Psoas muscle (tissue), 8 donors: Measurements from ENCODE around the gene GALNT10. TPM values are rescaled to one million over a fixed set of nuclear protein-coding genes. Genes with fewer than 3 reads are reported as not detected.
A peak's percentile ranks its signal among the peaks of the same experiment; 100 is the strongest.

Experiments
- ATAC-seq, 4 donors: fragments of 200-7000 bp; cut with Tn5 transposase; one replicate each; pipeline ENCODE4 v1.9.1; 2020; ENCODE audit warnings: moderate library complexity in 3 of 4, mild to moderate bottlenecking in 2 of 4
- DNase-seq, 2 donors: peaks; one replicate each; pipeline ENCODE4 v3.0.0-alpha.2; 2020
- H3K27ac ChIP-seq: fragments of 200-600 bp; one replicate; pipeline ENCODE4 v1.8.0; 2022
- H3K27me3 ChIP-seq, 3 donors: fragments of 200-600 bp in 1 of 3; one replicate each; pipeline versions ENCODE4 v1.6.1 to v1.8.0; 2013 to 2022; ENCODE audit warnings: low read length in 2 of 3, mild to moderate bottlenecking in 2 of 3, moderate library complexity in 1 of 3; ENCODE audit not compliant: insufficient read depth in 3 of 3
- H3K36me3 ChIP-seq, 2 donors: fragments of 200-600 bp in 1 of 2; one replicate each; pipeline versions ENCODE4 v1.6.1 to v1.8.0; 2013 to 2022; ENCODE audit warnings: low read depth in 1 of 2, mild to moderate bottlenecking in 1 of 2, moderate library complexity in 1 of 2; ENCODE audit not compliant: insufficient read depth in 1 of 2
- H3K4me1 ChIP-seq: fragments of 200-600 bp; one replicate; pipeline ENCODE4 v1.8.0; 2022
- H3K4me3 ChIP-seq: fragments of 200-600 bp; one replicate; pipeline ENCODE4 v1.8.0; 2022; ENCODE audit warnings: mild to moderate bottlenecking
- H3K9me3 ChIP-seq: fragments of 200-600 bp; one replicate; pipeline ENCODE4 v1.8.0; 2022
- WGBS, 3 donors: extraction: QIAGEN DNeasy Blood & Tissue Kit; methylation state at CpG; one replicate each; pipeline versions ENCODE4 v1.1.6 to v1.1.7; 2013; 5-methylcytosine and 5-hydroxymethylcytosine counted together
- intact Hi-C, 2 donors: fragments of 100-400 bp; cut with DNase I; formaldehyde crosslinking; loops; one replicate each; pipeline versions ENCODE4 v1.11.0 to v1.14.2; 2022
- polyA plus RNA-seq, 3 donors: library from polyadenylated mRNA; stranded (reverse); fragments of 200-250 nt; gene quantifications; one replicate each; pipeline ENCODE4 v1.2.3, GENCODE V29; 2013
- total RNA-seq, 4 donors: library from RNA; stranded (reverse); fragmentation: NEBNext Ultra II Directional in 2 of 4; extraction: Animal tissue kit (Norgen Biotek cat#: 25700) in 2 of 4; gene quantifications; one replicate each; pipeline versions ENCODE4 v1.2.1 to v1.2.4, GENCODE V29; 2021 to 2023
- TF ChIP-seq, protein P1 (sequence below): fragments of 200-600 bp; IDR thresholded peaks from one replicate; pipeline ENCODE4 v1.8.0; 2022; ENCODE audit warnings: antibody characterized with exemption
- donor health status: healthy with polysubstance abuse.
- donor health status: DM: no; HTN: no; CAD: no; lungs with moderate emphysema.
- donor health status: Bipolar disorder and iron deficiency.
- donor health status: healthy.
- donor health status: DM: yes; HTN: yes; CAD: no.
- donor health status: DM: no; HTN: no; CAD: no.
- donor health status: DM: no; HTN: no; CAD: no.
- donor health status: DM: yes; HTN: yes; CAD: no.

The GALNT10 gene
- total and polyA plus RNA-seq, 7 donors = 4.2 to 9.9 (median 6.8) TPM

DNA sequence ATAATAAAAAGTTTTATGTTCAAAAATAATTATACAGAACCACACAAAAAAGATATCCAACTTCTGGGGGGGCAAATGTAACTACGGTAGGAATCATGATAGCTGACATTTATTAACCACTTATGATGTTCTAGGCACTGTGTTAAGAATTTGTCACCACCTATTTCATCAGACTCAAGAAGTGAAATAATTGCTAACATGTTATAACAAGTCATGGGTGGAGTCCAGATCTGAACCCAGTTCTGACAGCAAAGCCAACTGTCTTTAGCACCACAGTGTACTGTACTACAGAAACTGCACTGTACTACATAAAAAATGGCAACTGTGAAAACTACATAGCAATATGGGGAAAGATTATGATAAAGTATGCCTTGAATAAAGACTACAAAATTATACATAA lies 252.3 kb downstream of the GALNT10 start:
- TF ChIP-seq, protein P1, sequence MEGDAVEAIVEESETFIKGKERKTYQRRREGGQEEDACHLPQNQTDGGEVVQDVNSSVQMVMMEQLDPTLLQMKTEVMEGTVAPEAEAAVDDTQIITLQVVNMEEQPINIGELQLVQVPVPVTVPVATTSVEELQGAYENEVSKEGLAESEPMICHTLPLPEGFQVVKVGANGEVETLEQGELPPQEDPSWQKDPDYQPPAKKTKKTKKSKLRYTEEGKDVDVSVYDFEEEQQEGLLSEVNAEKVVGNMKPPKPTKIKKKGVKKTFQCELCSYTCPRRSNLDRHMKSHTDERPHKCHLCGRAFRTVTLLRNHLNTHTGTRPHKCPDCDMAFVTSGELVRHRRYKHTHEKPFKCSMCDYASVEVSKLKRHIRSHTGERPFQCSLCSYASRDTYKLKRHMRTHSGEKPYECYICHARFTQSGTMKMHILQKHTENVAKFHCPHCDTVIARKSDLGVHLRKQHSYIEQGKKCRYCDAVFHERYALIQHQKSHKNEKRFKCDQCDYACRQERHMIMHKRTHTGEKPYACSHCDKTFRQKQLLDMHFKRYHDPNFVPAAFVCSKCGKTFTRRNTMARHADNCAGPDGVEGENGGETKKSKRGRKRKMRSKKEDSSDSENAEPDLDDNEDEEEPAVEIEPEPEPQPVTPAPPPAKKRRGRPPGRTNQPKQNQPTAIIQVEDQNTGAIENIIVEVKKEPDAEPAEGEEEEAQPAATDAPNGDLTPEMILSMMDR = no peak
- H3K36me3 ChIP-seq = peaks cover 0 to 47% of the 10 kb centered on the region in 2 donors
- no peak for ATAC-seq
- H3K4me1 ChIP-seq = peaks cover 18% of the 10 kb centered on the region
- H3K27me3 ChIP-seq = no peaks in the 10 kb centered on the region
- intact Hi-C loops = no loop called here
- no peaks in the 10 kb centered on the region for H3K9me3 ChIP-seq
- 92 to 99% (median 97%) methylated on average over 1 of the region's 1 CpG for WGBS, 3 donors
- no peak for DNase-seq
- H3K4me3 ChIP-seq = no peak overlapping the region
- H3K27ac ChIP-seq = no peak overlapping the region

DNA sequence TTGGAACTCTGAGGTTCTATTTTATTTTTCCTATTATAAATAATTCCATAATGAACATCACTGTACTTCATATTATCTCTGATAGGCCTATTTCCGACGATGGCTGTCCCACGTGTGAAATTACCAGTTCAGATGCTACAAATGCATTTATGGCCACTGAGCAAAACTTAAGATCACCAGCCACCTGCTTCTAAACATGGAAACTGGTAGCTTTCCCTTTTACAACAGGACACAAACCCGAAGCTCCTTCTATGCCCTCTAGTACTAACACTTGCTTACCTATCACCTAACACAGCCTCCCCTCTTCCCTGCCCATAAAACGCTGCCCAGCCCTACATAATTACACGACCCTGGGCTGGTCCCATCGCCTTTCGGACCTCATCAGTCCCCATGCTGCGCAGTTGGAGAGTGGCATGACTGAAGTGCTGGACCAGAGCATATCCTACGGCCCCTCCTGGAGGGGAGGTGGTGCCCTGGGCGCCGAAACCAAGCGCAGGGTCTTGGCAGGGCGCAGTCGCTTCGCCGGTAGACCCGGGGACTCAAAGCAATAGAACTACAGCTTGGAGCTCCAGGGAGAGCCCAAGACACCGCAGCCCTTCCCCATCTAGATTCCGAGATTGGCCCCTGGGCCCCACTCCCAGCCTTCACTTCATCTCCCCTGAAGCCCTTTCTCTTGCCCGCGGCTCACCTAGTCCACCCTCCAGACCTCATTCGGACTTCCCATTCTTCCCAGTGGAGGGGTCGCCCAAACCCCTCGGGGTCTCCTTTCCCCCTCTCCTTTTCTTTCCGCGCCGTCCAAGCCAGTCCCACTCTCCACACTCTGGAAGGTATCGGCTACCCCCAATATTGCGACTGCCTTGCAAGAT lies 254.3 kb downstream of the GALNT10 start:
- Histone ChIP-seq H3K27ac (peak overlapping the region; percentile 70), H3K4me3 (peak overlapping the region; percentile 95), H3K9me3 (no peaks in the 10 kb centered on the region), H3K27me3 (no peaks in the 10 kb centered on the region), H3K36me3 (peaks cover 0 to 29% of the 10 kb centered on the region in 2 donors), H3K4me1 (peaks cover 32% of the 10 kb centered on the region)
- TF ChIP-seq, protein P1 = no peak
- intact Hi-C loops = no loop called here
- ATAC-seq = peak in 3 of 4 donors; percentile 6 to 35 (median 11)
- 4 to 5% (median 5%) methylated on average over 30 of the region's 30 CpGs for WGBS, 3 donors
- DNase-seq = no peak

DNA sequence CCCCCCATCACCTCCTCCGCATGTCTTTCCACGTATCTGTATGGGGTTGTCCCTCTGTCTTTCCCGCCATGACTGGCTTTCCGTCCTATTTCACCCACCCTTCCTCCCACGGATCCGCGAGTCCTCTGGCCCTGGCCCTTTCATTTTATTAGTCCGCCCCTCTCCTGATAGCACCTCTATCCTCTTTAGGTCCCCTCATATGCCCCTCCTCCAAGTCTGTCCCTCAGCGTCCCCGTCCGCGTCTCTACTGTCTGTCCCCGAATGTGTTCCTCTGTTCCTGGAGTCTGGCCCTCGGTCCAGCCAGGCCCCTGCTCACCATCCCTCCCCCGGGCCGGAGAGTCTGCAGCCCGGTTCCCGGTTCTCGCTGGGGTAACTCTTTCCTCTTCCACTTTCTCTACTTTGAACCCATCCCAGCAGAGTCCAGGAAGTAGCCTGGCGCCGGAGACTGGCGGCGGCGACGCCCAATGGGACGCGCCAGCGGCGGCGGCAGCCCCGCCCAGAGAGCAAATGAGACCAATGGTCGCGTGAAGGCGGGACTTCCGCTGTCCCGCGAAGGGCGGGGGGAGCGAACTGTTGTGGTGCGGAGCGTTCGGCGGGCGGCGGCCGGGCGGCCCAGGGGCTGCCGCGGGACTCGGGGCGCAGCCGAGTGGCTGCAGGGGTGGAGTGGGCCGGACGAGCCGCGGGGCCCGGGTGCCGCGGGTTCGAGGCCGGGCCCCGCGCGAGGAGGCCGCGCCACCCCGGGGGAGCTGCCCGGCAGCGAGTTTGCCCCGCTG lies 255.1 kb downstream of the GALNT10 start, which contains the start of gene SAP30L:
SAP30L (plus strand) TSS at position 576 of the 773 bp plus-strand sequence. CDS start 608 bp downstream, outside the sequence.
- H3K4me1 ChIP-seq = peaks cover 32% of the 10 kb centered on the region

DNA sequence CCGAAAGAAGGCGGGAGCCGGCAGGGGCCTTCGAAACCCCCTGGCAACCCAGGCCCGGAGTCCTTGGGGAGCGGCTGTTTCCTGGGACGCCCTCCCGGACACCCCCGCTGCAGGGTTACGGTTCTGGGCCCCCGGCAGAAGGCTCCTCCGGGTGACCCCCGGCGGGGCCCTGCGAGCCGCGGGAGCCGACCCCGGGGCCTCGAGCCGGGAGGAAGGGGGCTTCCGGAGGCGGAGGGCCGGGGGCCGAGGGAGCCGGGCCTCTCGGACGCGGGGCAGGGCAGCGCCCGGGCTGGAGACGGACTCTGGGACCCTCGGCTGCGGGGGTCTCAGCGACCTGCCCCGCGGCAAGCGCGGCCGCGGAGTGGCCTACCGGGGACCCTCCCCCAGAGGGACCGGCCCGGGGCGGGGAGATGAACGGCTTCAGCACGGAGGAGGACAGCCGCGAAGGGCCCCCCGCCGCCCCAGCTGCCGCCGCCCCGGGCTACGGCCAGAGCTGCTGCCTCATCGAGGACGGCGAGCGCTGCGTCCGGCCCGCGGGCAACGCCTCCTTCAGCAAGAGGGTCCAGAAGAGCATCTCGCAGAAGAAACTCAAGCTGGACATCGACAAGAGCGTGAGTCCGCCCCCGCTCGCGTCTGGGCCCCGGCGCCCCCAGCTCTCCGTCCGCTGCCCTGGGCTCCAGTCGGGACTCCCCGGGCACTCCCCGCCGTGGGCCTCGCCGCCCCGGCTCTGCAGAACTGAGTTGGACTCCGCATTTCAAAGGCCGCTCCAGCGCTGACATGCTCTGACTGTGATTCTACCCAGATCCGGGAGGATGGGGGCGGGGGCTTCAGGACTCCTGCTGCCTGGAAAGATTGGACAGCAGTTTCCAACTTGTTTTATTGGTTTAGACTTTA lies 255.9 kb downstream of the GALNT10 start:
- DNase-seq = peak; percentile 45 to 68
- Histone ChIP-seq H3K4me3 (peak overlapping the region; percentile 95), H3K9me3 (no peaks in the 10 kb centered on the region), H3K4me1 (peaks cover 32% of the 10 kb centered on the region), H3K36me3 (peaks cover under 1 to 26% of the 10 kb centered on the region in 2 donors), H3K27ac (peak overlapping the region; percentile 70), H3K27me3 (no peaks in the 10 kb centered on the region)
- TF ChIP-seq, protein P1 = no peak
- intact Hi-C loops = no loop called here
- 0 to 1% (median 0%) methylated on average over 54 to 87 of the region's 87 CpGs for WGBS, 3 donors
- ATAC-seq = peak; percentile 9 to 44 (median 20)

More for the DNA sequence above, 255.1 kb downstream of the GALNT10 start, which contains the start of gene SAP30L:
- Histone ChIP-seq H3K27me3 (no peaks in the 10 kb centered on the region), H3K36me3 (peaks cover 0 to 25% of the 10 kb centered on the region in 2 donors), H3K4me3 (peak within 1 kb of the TSS; percentile 95), H3K27ac (peak within 1 kb of the TSS; percentile 70), H3K9me3 (no peaks in the 10 kb centered on the region)
- DNase-seq = peak; percentile 96 to 98
- TF ChIP-seq, protein P1 = no peak
- intact Hi-C loops = no loop called here
- 0 to 1% (median 1%) methylated on average over 51 to 70 of the region's 70 CpGs for WGBS, 3 donors
- ATAC-seq = peak; percentile 99
